GM18867 (cell line): ENCODE data around the gene ZNF784.

Source experiments
- ATAC-seq: cut with Tn5 transposase; IDR thresholded peaks from one replicate; pipeline ENCODE4 v1.9.1; 2021; ENCODE audit warnings: mild to moderate bottlenecking, moderate library complexity; ENCODE audit not compliant: unreplicated experiment

The ZNF784 gene

GRCh38 chr19:55624109-55625003, at the start of gene ZNF784:
Gene ZNF784, minus strand, starts transcription at chr19:55624566. Its CDS starts 5 bp downstream, at chr19:55624561.
- peak; percentile 53 for ATAC-seq

- ATAC-seq, result no peak
These were observed 49.5 kb upstream of the ZNF784 start for GRCh38 chr19:55673889-55674288.

- ATAC-seq, result no peak
These were observed 49.1 kb upstream of the ZNF784 start for GRCh38 chr19:55673465-55673864.

GRCh38 chr19:55672418-55672817, 48.1 kb upstream of the ZNF784 start:
- ATAC-seq, result no peak

GRCh38 chr19:55671054-55671378, 46.6 kb upstream of the ZNF784 start:
- no peak for ATAC-seq

GRCh38 chr19:55670280-55671053, 46.1 kb upstream of the ZNF784 start:
- ATAC-seq, result no peak

- ATAC-seq, result no peak
These were observed 45.3 kb upstream of the ZNF784 start for GRCh38 chr19:55669418-55670279.

GRCh38 chr19:55668603-55669348, 44.4 kb upstream of the ZNF784 start:
- no peak for ATAC-seq

- no peak for ATAC-seq
These were observed 43.6 kb upstream of the ZNF784 start for GRCh38 chr19:55667958-55668357.

- no peak for ATAC-seq
These were observed 43.1 kb upstream of the ZNF784 start for GRCh38 chr19:55667511-55667910.

- no peak for ATAC-seq
These were observed 42.6 kb upstream of the ZNF784 start for GRCh38 chr19:55667006-55667381.

GRCh38 chr19:55666343-55667005, 42.1 kb upstream of the ZNF784 start:
- ATAC-seq, result no peak

- no peak for ATAC-seq
These were observed 39.6 kb upstream of the ZNF784 start for GRCh38 chr19:55663846-55664536.

- no peak for ATAC-seq
These were observed 37.5 kb upstream of the ZNF784 start for GRCh38 chr19:55661826-55662225.

GRCh38 chr19:55660991-55661390, 36.6 kb upstream of the ZNF784 start:
- ATAC-seq, result no peak

GRCh38 chr19:55660404-55660803, 36.0 kb upstream of the ZNF784 start:
- no peak for ATAC-seq

- ATAC-seq, result no peak
These were observed 35.5 kb upstream of the ZNF784 start for GRCh38 chr19:55659822-55660221.

- ATAC-seq, result no peak
These were observed 34.6 kb upstream of the ZNF784 start for GRCh38 chr19:55658846-55659459.
